ENCODE results near the gene NCR1. TPM values are rescaled to one million over a fixed set of nuclear protein-coding genes. Genes with fewer than 3 reads are reported as not detected.
A peak's percentile ranks its signal among the peaks of the same experiment; 100 is the strongest.
"Not testable (repeated sequence)": the region's sequence is repeated elsewhere in the genome, so short reads cannot be mapped to it uniquely, and the experiment has no call there.

NCR1 gene, protein sequence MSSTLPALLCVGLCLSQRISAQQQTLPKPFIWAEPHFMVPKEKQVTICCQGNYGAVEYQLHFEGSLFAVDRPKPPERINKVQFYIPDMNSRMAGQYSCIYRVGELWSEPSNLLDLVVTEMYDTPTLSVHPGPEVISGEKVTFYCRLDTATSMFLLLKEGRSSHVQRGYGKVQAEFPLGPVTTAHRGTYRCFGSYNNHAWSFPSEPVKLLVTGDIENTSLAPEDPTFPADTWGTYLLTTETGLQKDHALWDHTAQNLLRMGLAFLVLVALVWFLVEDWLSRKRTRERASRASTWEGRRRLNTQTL
- total RNA-seq (not detected), polyA plus RNA-seq (ENCODE audit: insufficient read depth in 1 of 8, insufficient read length in 8 of 8, low replicate concordance in 1 of 8) (under 1 TPM in 7 of 8 donors, not detected in 1; 0.08 to 0.44 (median 0.14) TPM)
- long read RNA-seq, donor 1: 0 reads
- long read RNA-seq, donor 2: 0 reads
- long read RNA-seq, donor 3: 0 reads
- long read RNA-seq, donor 4: 0 reads
- long read RNA-seq, donor 5: 0 reads
- long read RNA-seq, donor 6: 0 reads
- long read RNA-seq, donor 7: 0 reads
- long read RNA-seq, donor 8: 0 reads
- long read RNA-seq, donor 9: 0 reads
- long read RNA-seq, donor 10: 0 reads
- long read RNA-seq, donor 11: 0 reads

DNA sequence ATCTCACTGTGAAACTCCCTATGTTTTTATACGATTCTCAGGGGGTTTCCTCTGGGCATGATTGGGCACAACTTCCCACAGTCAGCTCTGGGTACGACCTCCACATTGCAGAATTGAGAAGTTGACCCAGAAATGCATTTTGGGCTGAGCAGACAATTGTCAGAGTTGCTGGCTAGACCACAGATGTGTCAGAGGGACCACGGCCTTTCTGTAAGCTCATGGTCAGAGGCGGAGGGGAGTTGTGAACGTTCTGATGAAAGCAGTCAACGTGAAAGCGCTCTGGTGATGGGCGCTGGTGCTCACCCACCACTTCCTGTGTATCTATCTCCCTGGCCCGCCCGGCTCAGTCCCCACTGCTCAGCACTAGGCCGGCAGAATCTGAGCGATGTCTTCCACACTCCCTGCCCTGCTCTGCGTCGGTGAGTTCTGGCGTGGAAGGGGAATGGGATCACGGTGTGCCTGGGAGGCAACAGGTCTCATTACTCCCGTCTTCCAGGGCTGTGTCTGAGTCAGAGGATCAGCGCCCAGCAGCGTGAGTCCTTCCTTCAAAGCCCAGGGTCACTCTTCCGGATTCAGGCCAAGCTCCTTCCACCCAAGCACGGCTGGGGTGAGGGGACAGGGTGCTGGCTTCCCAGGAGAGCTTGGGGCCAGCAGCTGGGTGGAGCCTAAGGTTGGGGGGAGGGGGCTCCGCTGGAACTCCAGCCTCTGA lies at the start of gene NCR1:
Gene NCR1 (plus strand): TSS at position 346 of the 709 bp plus-strand sequence. CDS start 40 bp downstream, at position 386.
- no peaks in the 10 kb centered on the region for H3K27me3 ChIP-seq (ENCODE audit: control insufficient read depth, insufficient read depth, low read length)
- DNase-seq: no peak
- no peaks in the 10 kb centered on the region for H3K4me1 ChIP-seq (ENCODE audit: control insufficient read depth, insufficient read depth, low read length)
- H3K4me3 ChIP-seq (ENCODE audit: low read length): no peak within 1 kb of the TSS
- WGBS (ENCODE audit: insufficient coverage): 47% methylated on average over 17 of the region's 22 CpGs
- no peaks in the 10 kb centered on the region for H3K36me3 ChIP-seq (ENCODE audit: control insufficient read depth, insufficient read depth, low read length)
- no peak within 1 kb of the TSS for H3K27ac ChIP-seq (ENCODE audit: low read length)
- no peaks in the 10 kb centered on the region for H3K9me3 ChIP-seq (replicated peaks; ENCODE audit: control insufficient read depth, low read depth, low read length)

DNA sequence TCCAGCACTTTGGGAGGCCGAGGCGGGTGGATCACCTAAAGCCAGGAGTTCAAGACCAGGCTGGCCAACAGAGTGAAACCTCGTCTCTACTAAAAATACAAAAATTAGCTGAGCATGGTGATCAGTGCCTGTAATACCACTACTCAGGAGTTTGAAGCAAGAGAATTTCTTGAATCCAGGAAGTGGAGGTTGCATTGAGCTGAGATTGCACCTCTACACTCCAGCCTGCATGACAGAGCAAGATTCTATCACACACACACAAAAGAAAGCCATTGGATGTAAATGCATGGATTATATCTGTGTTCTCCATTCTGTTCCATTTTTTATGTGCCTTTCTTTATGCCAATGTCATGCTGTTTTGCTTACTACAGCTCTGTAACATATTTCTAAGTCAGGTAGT lies 47.5 kb upstream of the NCR1 start:
- DNase-seq; H3K4me3 ChIP-seq (ENCODE audit: low read length): not testable (repeated sequence)
- WGBS (ENCODE audit: insufficient coverage): no CpG with 5 or more reads among the region's 3 CpGs

DNA sequence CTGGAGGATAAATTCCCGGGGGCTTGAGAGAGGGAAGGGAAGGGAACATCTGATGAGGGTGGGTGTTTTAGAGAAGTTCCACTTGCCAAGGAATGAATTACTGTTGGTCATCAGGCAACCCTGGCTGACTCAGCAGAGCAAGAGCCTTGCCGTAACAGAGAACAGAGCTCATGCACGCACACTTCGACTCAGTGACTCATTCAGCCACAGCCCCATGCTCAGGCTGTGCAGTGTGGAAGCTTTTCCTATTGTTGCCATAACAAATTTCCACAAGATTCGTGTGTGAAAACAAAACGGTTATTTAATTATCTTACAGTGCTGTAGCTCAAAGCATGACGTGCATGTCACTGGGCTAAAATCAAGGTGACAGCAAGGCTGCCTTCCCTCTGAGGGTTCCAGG lies 46.5 kb upstream of the NCR1 start:
- DNase-seq; H3K4me3 ChIP-seq (ENCODE audit: low read length); H3K4me1 ChIP-seq (ENCODE audit: control insufficient read depth, insufficient read depth, low read length); H3K9me3 ChIP-seq (replicated peaks; ENCODE audit: control insufficient read depth, low read depth, low read length); H3K27me3 ChIP-seq (ENCODE audit: control insufficient read depth, insufficient read depth, low read length); H3K36me3 ChIP-seq (ENCODE audit: control insufficient read depth, insufficient read depth, low read length); H3K27ac ChIP-seq (ENCODE audit: low read length): not testable (repeated sequence)
- WGBS (ENCODE audit: insufficient coverage): 83% methylated on average over 7 of the region's 7 CpGs

More for the DNA sequence above, 47.5 kb upstream of the NCR1 start:
- not testable (repeated sequence) for H3K27me3 ChIP-seq (ENCODE audit: control insufficient read depth, insufficient read depth, low read length); H3K36me3 ChIP-seq (ENCODE audit: control insufficient read depth, insufficient read depth, low read length); H3K4me1 ChIP-seq (ENCODE audit: control insufficient read depth, insufficient read depth, low read length); H3K27ac ChIP-seq (ENCODE audit: low read length); H3K9me3 ChIP-seq (replicated peaks; ENCODE audit: control insufficient read depth, low read depth, low read length)

DNA sequence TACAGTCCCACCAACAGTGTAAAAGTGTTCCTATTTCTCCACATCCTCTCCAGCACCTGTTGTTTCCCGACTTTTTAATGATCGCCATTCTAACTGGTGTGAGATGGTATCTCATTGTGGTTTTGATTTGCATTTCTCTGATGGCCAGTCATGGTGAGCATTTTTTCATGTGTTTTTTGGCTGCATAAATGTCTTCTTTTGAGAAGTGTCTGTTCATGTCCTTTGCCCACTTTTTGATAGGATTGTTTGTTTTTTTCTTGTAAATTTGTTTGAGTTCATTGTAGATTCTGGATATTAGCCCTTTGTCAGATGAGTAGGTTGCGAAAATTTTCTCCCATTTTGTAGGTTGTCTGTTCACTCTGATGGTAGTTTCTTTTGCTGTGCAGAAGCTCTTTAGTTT lies 42.5 kb upstream of the NCR1 start:
- not testable (repeated sequence) for H3K4me1 ChIP-seq (ENCODE audit: control insufficient read depth, insufficient read depth, low read length); H3K27ac ChIP-seq (ENCODE audit: low read length); DNase-seq; H3K36me3 ChIP-seq (ENCODE audit: control insufficient read depth, insufficient read depth, low read length); H3K9me3 ChIP-seq (replicated peaks; ENCODE audit: control insufficient read depth, low read depth, low read length); H3K4me3 ChIP-seq (ENCODE audit: low read length); H3K27me3 ChIP-seq (ENCODE audit: control insufficient read depth, insufficient read depth, low read length)
- no CpG with 5 or more reads among the region's 3 CpGs for WGBS (ENCODE audit: insufficient coverage)

DNA sequence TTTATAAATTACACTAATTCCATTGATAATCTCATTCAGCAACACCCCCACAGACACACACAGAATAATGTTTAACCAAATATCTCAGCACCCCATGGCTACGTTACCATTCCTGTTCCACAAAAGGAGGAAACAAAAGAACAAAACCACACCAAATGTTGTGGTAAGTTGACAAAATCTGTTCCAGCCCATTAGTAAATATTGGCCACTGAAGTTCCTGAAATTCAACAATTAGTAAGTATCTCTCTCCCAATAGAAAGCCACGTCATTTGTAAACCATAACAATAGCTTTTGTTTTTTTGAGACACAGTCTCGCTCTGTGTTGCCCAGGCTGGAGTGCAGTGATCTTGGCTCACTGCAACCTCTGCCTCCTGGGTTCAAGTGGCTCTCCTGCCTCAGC lies 34.3 kb upstream of the NCR1 start:
- Histone ChIP-seq H3K9me3 (replicated peaks; ENCODE audit: control insufficient read depth, low read depth, low read length) (peaks cover 7% of the 10 kb centered on the region), H3K4me3 (ENCODE audit: low read length) (no peak overlapping the region), H3K27ac (ENCODE audit: low read length) (no peak overlapping the region), H3K4me1 (ENCODE audit: control insufficient read depth, insufficient read depth, low read length) (no peaks in the 10 kb centered on the region), H3K27me3 (ENCODE audit: control insufficient read depth, insufficient read depth, low read length) (no peaks in the 10 kb centered on the region), H3K36me3 (ENCODE audit: control insufficient read depth, insufficient read depth, low read length) (no peaks in the 10 kb centered on the region)
- DNase-seq: no peak
- WGBS (ENCODE audit: insufficient coverage): 82% methylated on average over 2 of the region's 3 CpGs

DNA sequence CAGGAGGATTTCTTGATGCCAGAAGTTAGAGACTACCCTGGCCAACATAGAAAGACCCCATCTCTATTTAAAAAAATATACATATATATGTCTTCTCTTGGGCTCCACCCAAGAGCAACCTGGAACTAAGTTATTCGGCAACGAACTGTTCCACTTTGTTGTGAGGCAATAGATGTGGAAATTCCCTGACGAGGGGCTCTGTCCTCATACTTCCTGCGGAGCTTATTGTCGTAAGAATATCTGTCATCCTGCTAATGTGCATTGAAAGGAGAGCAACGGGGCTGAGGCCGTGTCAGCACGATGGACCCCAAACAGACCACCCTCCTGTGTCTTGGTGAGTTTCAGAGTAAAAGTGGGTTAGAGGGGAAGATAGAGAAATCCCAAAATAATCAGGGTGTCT lies 32.0 kb upstream of the NCR1 start, which contains the start of gene FCAR:
Gene FCAR (plus strand): TSS at position 246 of the 400 bp plus-strand sequence. CDS start 55 bp downstream, at position 301.
- H3K4me3 ChIP-seq (ENCODE audit: low read length): no peak within 1 kb of the TSS
- H3K27me3 ChIP-seq (ENCODE audit: control insufficient read depth, insufficient read depth, low read length): no peaks in the 10 kb centered on the region
- peak; percentile 23 for DNase-seq
- no peak within 1 kb of the TSS for H3K27ac ChIP-seq (ENCODE audit: low read length)
- 80% methylated on average over 6 of the region's 8 CpGs for WGBS (ENCODE audit: insufficient coverage)
- H3K36me3 ChIP-seq (ENCODE audit: control insufficient read depth, insufficient read depth, low read length): no peaks in the 10 kb centered on the region
- peaks cover 5% of the 10 kb centered on the region for H3K9me3 ChIP-seq (replicated peaks; ENCODE audit: control insufficient read depth, low read depth, low read length)
- H3K4me1 ChIP-seq (ENCODE audit: control insufficient read depth, insufficient read depth, low read length): no peaks in the 10 kb centered on the region

DNA sequence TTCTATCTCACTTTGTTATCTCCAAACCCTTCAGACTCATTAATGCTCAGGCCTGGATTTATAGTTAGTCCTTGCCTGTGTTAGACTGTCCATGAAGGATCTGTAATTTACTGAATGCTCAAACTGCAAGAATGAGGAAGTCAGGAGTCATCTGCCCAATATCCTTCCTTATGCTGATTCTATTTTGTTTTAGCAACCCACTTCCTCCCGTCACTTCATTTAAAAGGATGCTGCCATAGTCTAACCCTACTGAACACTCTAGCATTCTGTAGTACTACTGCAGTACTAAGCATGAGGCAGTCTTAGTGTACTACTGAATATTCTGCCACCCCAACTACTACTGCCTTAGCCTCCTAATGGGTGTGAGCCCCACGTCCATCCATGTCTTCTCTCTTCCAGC lies 30.4 kb upstream of the NCR1 start:
- peaks cover 3% of the 10 kb centered on the region for H3K9me3 ChIP-seq (replicated peaks; ENCODE audit: control insufficient read depth, low read depth, low read length)
- no peaks in the 10 kb centered on the region for H3K4me1 ChIP-seq (ENCODE audit: control insufficient read depth, insufficient read depth, low read length)
- DNase-seq: peak; percentile 50
- H3K36me3 ChIP-seq (ENCODE audit: control insufficient read depth, insufficient read depth, low read length): no peaks in the 10 kb centered on the region
- H3K27me3 ChIP-seq (ENCODE audit: control insufficient read depth, insufficient read depth, low read length): no peaks in the 10 kb centered on the region
- H3K27ac ChIP-seq (ENCODE audit: low read length): no peak overlapping the region
- H3K4me3 ChIP-seq (ENCODE audit: low read length): no peak overlapping the region
- 56% methylated on average over 1 of the region's 2 CpGs for WGBS (ENCODE audit: insufficient coverage)

DNA sequence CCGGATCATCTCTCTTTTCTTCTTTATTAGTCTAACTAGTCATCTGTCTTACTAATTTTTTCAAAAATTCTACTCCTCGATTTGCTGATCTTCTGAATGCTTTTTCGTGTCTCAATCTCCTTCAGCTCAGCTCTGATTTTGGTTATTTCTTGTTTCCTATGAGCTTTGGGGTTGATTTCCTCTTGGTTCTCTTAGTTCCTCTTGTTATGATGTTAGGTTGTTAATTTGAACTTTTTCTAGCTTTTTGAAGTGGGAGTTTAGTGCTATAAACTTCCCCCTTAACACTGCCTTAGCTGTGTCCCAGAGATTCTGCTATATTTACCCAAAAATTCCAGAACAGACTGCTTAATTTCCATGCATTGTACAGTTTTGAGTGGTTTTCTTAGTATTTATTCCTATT lies 28.5 kb upstream of the NCR1 start:
- Histone ChIP-seq H3K27me3 (ENCODE audit: control insufficient read depth, insufficient read depth, low read length) (no peaks in the 10 kb centered on the region), H3K27ac (ENCODE audit: low read length) (no peak overlapping the region), H3K4me1 (ENCODE audit: control insufficient read depth, insufficient read depth, low read length) (no peaks in the 10 kb centered on the region), H3K4me3 (ENCODE audit: low read length) (no peak overlapping the region), H3K9me3 (replicated peaks; ENCODE audit: control insufficient read depth, low read depth, low read length) (peaks cover 2% of the 10 kb centered on the region), H3K36me3 (ENCODE audit: control insufficient read depth, insufficient read depth, low read length) (no peaks in the 10 kb centered on the region)
- no CpG with 5 or more reads among the region's 3 CpGs for whole genome bisulfite sequencing (ENCODE audit: insufficient coverage)
- DNase-seq: no peak

DNA sequence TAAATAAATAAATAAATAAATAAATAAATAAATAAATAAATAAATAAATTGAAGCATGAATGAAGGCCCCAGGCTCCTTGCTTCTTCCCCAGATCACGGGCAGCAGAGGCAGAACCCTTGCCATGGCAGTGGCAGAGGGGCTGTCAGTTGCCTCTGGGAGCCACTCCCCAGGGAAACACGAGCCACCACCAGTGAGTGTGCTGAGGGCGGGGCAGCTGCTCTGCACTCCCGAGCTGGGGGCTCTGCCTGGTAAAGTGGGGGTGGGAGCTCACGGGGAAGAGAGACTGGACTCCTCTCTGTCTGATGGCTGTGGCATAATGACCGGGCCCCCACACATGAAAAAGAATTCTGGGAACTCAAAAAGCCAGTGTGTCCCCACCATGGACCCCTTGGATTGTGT lies 24.1 kb upstream of the NCR1 start:
- no peaks in the 10 kb centered on the region for H3K27me3 ChIP-seq (ENCODE audit: control insufficient read depth, insufficient read depth, low read length)
- 73% methylated on average over 3 of the region's 6 CpGs for WGBS (ENCODE audit: insufficient coverage)

DNA sequence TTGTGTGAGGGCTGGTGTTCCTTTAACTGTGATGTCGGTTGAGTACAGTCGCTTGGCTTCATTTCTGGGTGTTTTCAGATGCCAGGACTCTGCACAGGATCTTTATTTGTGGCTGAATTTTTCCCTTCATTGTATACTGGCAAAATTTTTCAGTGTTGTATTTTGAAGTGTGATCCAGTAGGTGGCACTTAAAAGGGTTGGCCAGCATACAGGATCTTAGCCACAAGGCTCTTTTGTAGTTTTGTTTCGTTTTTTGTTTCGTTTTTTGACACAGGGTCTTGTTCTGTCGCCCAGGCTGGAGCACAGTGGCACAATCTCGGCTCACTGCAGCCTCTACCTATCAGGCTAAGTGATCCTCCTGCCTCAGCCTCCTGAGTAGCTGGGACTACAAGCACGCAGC lies 23.2 kb upstream of the NCR1 start:
- no peak overlapping the region for H3K4me3 ChIP-seq (ENCODE audit: low read length)
- no peak for DNase-seq
- H3K9me3 ChIP-seq (replicated peaks; ENCODE audit: control insufficient read depth, low read depth, low read length): no peaks in the 10 kb centered on the region
- WGBS (ENCODE audit: insufficient coverage): 56% methylated on average over 4 of the region's 7 CpGs
- H3K27ac ChIP-seq (ENCODE audit: low read length): no peak overlapping the region
- H3K27me3 ChIP-seq (ENCODE audit: control insufficient read depth, insufficient read depth, low read length): no peaks in the 10 kb centered on the region
- no peaks in the 10 kb centered on the region for H3K36me3 ChIP-seq (ENCODE audit: control insufficient read depth, insufficient read depth, low read length)
- no peaks in the 10 kb centered on the region for H3K4me1 ChIP-seq (ENCODE audit: control insufficient read depth, insufficient read depth, low read length)

More for the DNA sequence above, 24.1 kb upstream of the NCR1 start:
- Histone ChIP-seq H3K36me3 (ENCODE audit: control insufficient read depth, insufficient read depth, low read length) (no peaks in the 10 kb centered on the region), H3K4me3 (ENCODE audit: low read length) (no peak overlapping the region), H3K9me3 (replicated peaks; ENCODE audit: control insufficient read depth, low read depth, low read length) (no peaks in the 10 kb centered on the region), H3K4me1 (ENCODE audit: control insufficient read depth, insufficient read depth, low read length) (no peaks in the 10 kb centered on the region), H3K27ac (ENCODE audit: low read length) (no peak overlapping the region)
- DNase-seq: no peak

Data from muscle of leg (tissue), 16 donors.